HG03039 (cell line): Measurements from ENCODE around the gene MROH2A.
A peak's percentile ranks its signal among the peaks of the same experiment; 100 is the strongest.
"Not testable (repeated sequence)": the region's sequence is repeated elsewhere in the genome, so short reads cannot be mapped to it uniquely, and the experiment has no call there.

Experiments
- ATAC-seq: cut with Tn5 transposase; IDR thresholded peaks from one replicate; pipeline ENCODE4 v1.9.1; 2021; ENCODE audit warnings: mild to moderate bottlenecking, moderate library complexity; ENCODE audit not compliant: unreplicated experiment

The MROH2A gene

GRCh38 chr2:233852056-233852455 lies 73.9 kb downstream of the MROH2A start:
- no peak for ATAC-seq

- ATAC-seq = no peak
Observed at GRCh38 chr2:233853353-233853752, 75.2 kb downstream of the MROH2A start.

- no peak for ATAC-seq
Observed at GRCh38 chr2:233853883-233854240, 75.7 kb downstream of the MROH2A start.

GRCh38 chr2:233854241-233854981 lies 76.3 kb downstream of the MROH2A start, which contains the start of gene HJURP:
Gene HJURP (minus strand): TSS chr2:233854535. CDS start chr2:233854500, 35 bp downstream.
- ATAC-seq = peak; percentile 93

GRCh38 chr2:233855345-233855744 lies 77.2 kb downstream of the MROH2A start:
- ATAC-seq = no peak

GRCh38 chr2:233856184-233856583 lies 78.1 kb downstream of the MROH2A start:
- no peak for ATAC-seq

- no peak for ATAC-seq
Observed at GRCh38 chr2:233857511-233858141, 79.5 kb downstream of the MROH2A start.

- ATAC-seq = no peak
Observed at GRCh38 chr2:233858331-233858730, 80.2 kb downstream of the MROH2A start.

- no peak for ATAC-seq
Observed at GRCh38 chr2:233862261-233862768, 84.2 kb downstream of the MROH2A start.

GRCh38 chr2:233865838-233866237 lies 87.7 kb downstream of the MROH2A start:
- ATAC-seq = no peak

- ATAC-seq = no peak
Observed at GRCh38 chr2:233866479-233866878, 88.3 kb downstream of the MROH2A start.

GRCh38 chr2:233867993-233868532 lies 89.9 kb downstream of the MROH2A start, which contains the start of gene MSL3B:
Gene MSL3B (minus strand): TSS chr2:233868386.
- no peak for ATAC-seq

- ATAC-seq = no peak
Observed at GRCh38 chr2:233871432-233871831, 93.3 kb downstream of the MROH2A start.

GRCh38 chr2:233872125-233872524 lies 94.0 kb downstream of the MROH2A start:
- not testable (repeated sequence) for ATAC-seq

GRCh38 chr2:233882353-233882752 lies 104.2 kb downstream of the MROH2A start:
- no peak for ATAC-seq
